Suprapubic skin (tissue), 4 donors: ENCODE results near the gene AK2. TPM values are rescaled to one million over a fixed set of nuclear protein-coding genes. Genes with fewer than 3 reads are reported as not detected.
"Not testable (repeated sequence)": the region's sequence is repeated elsewhere in the genome, so short reads cannot be mapped to it uniquely, and the experiment has no call there.

Experiments used
- DNase-seq, 2 donors: peaks; one replicate each; pipeline ENCODE4 v3.0.0-alpha.2; 2019; ENCODE audit warnings: low spot score in 2 of 2
- H3K27ac ChIP-seq: fragments of 200-600 bp; sonication (generic); one replicate; pipeline ENCODE4 v1.5.1; 2019
- H3K27me3 ChIP-seq: fragments of 200-600 bp; sonication (generic); one replicate; pipeline ENCODE4 v1.5.1; 2019
- H3K36me3 ChIP-seq: fragments of 200-600 bp; sonication (generic); one replicate; pipeline ENCODE4 v1.5.1; 2019
- H3K4me1 ChIP-seq: fragments of 200-600 bp; sonication (generic); one replicate; pipeline ENCODE4 v1.5.1; 2019
- H3K4me3 ChIP-seq: fragments of 200-600 bp; sonication (generic); one replicate; pipeline ENCODE4 v1.5.1; 2019; ENCODE audit warnings: mild to moderate bottlenecking
- H3K9me3 ChIP-seq: fragments of 200-600 bp; sonication (generic); one replicate; pipeline ENCODE4 v1.5.1; 2019
- CTCF ChIP-seq, 2 donors: fragments of 200-600 bp in 1 of 2; fragments of 450-650 bp in 1 of 2; sonication (generic) in 1 of 2; IDR thresholded peaks; one replicate each; pipeline ENCODE4 v1.5.1; 2016 to 2019; ENCODE audit warnings: antibody characterized with exemption in 2 of 2, mild to moderate bottlenecking in 1 of 2, moderate library complexity in 1 of 2
- EP300 ChIP-seq: sonication (generic); formaldehyde crosslinking; IDR thresholded peaks from one replicate; pipeline ENCODE4 v1.6.1; 2017; ENCODE audit warnings: antibody characterized with exemption
- POLR2A ChIP-seq, 2 donors: fragments of 450-650 bp; IDR thresholded peaks; one replicate each; pipeline ENCODE4 v1.6.1; 2017; ENCODE audit warnings: antibody characterized with exemption in 2 of 2, mild to moderate bottlenecking in 2 of 2, moderate library complexity in 2 of 2
- POLR2AphosphoS5 ChIP-seq, 3 donors: sonication (generic); formaldehyde crosslinking; IDR thresholded peaks; one replicate each; pipeline ENCODE4 v1.6.1; 2017; ENCODE audit warnings: antibody characterized with exemption in 3 of 3
- WGBS: methylation state at CpG from one replicate; pipeline ENCODE4 v1.1.5; 2018; 5-methylcytosine and 5-hydroxymethylcytosine counted together
- total RNA-seq, 4 donors: library from RNA; depleted of rRNA; stranded (reverse); fragments of >200 nt; gene quantifications; one replicate each; pipeline ENCODE4 v1.1.0, GENCODE V29; 2016

The AK2 gene
- total RNA-seq, 4 donors from 2014 or later: 122 to 139 (median 125) TPM

- Histone ChIP-seq H3K4me3 (no peak overlapping the region), H3K4me1 (no peaks in the 10 kb centered on the region), H3K36me3 (no peaks in the 10 kb centered on the region), H3K9me3 (no peaks in the 10 kb centered on the region), H3K27me3 (no peaks in the 10 kb centered on the region), H3K27ac (no peak overlapping the region)
- WGBS: 66% methylated on average over 4 of the region's 4 CpGs
- no peak for TF ChIP-seq CTCF (IDR thresholded peaks at IDR 0.05)
- no peak for TF ChIP-seq POLR2AphosphoS5 (IDR thresholded peaks at IDR 0.05)
- no peak for TF ChIP-seq POLR2A (IDR thresholded peaks at IDR 0.05)
- no peak for TF ChIP-seq EP300
- no peak for DNase-seq
Measured at GRCh38 chr1:33074193-33074945, 37.7 kb upstream of the AK2 start.

GRCh38 chr1:33072707-33073106, 36.0 kb upstream of the AK2 start:
- no peaks in the 10 kb centered on the region for H3K4me1 ChIP-seq
- H3K9me3 ChIP-seq: no peaks in the 10 kb centered on the region
- H3K36me3 ChIP-seq: no peaks in the 10 kb centered on the region
- no peak overlapping the region for H3K27ac ChIP-seq
- no peaks in the 10 kb centered on the region for H3K27me3 ChIP-seq
- H3K4me3 ChIP-seq: no peak overlapping the region
- DNase-seq: no peak
- TF ChIP-seq CTCF (IDR thresholded peaks at IDR 0.05) (no peak), POLR2AphosphoS5 (IDR thresholded peaks at IDR 0.05) (no peak), POLR2A (IDR thresholded peaks at IDR 0.05) (no peak), EP300 (no peak)
- WGBS: 63% methylated on average over 2 of the region's 2 CpGs

GRCh38 chr1:33070628-33071027, 33.9 kb upstream of the AK2 start:
- WGBS: 95% methylated on average over 1 of the region's 1 CpG
- TF ChIP-seq EP300: no peak
- no peak for TF ChIP-seq POLR2AphosphoS5 (IDR thresholded peaks at IDR 0.05)
- TF ChIP-seq POLR2A (IDR thresholded peaks at IDR 0.05): no peak
- TF ChIP-seq CTCF (IDR thresholded peaks at IDR 0.05): no peak
- no peaks in the 10 kb centered on the region for H3K9me3 ChIP-seq
- no peak overlapping the region for H3K27ac ChIP-seq
- DNase-seq: no peak
- H3K4me3 ChIP-seq: no peak overlapping the region
- no peaks in the 10 kb centered on the region for H3K27me3 ChIP-seq
- no peaks in the 10 kb centered on the region for H3K4me1 ChIP-seq
- no peaks in the 10 kb centered on the region for H3K36me3 ChIP-seq

GRCh38 chr1:33068108-33068507, 31.4 kb upstream of the AK2 start:
- not testable (repeated sequence) for H3K4me3 ChIP-seq, H3K36me3 ChIP-seq, H3K27me3 ChIP-seq, H3K27ac ChIP-seq, H3K4me1 ChIP-seq, DNase-seq
- H3K9me3 ChIP-seq: peaks cover 12% of the 10 kb centered on the region
- WGBS: 34% methylated on average over 2 of the region's 2 CpGs

- H3K36me3 ChIP-seq, H3K27me3 ChIP-seq, H3K27ac ChIP-seq, H3K4me1 ChIP-seq, H3K4me3 ChIP-seq, DNase-seq: not testable (repeated sequence)
- peaks cover 15% of the 10 kb centered on the region for H3K9me3 ChIP-seq
- WGBS: 93% methylated on average over 3 of the region's 3 CpGs
Measured at GRCh38 chr1:33066477-33066876, 29.8 kb upstream of the AK2 start.

- WGBS: 85% methylated on average over 10 of the region's 10 CpGs
- H3K9me3 ChIP-seq: peaks cover 15% of the 10 kb centered on the region
- TF ChIP-seq CTCF (IDR thresholded peaks at IDR 0.05) (no peak), POLR2A (IDR thresholded peaks at IDR 0.05) (no peak), POLR2AphosphoS5 (IDR thresholded peaks at IDR 0.05) (no peak), EP300 (no peak)
- H3K4me3 ChIP-seq: no peak overlapping the region
- H3K27me3 ChIP-seq: no peaks in the 10 kb centered on the region
- no peak for DNase-seq
- H3K4me1 ChIP-seq: peaks cover 10% of the 10 kb centered on the region
- no peaks in the 10 kb centered on the region for H3K36me3 ChIP-seq
- H3K27ac ChIP-seq: no peak overlapping the region
Measured at GRCh38 chr1:33065301-33065700, 28.6 kb upstream of the AK2 start.

- not testable (repeated sequence) for H3K27ac ChIP-seq, H3K4me3 ChIP-seq, DNase-seq, H3K27me3 ChIP-seq, H3K36me3 ChIP-seq
- 94% methylated on average over 9 of the region's 9 CpGs for WGBS
- peaks cover 15% of the 10 kb centered on the region for H3K9me3 ChIP-seq
- peaks cover 14% of the 10 kb centered on the region for H3K4me1 ChIP-seq
Measured at GRCh38 chr1:33064284-33064683, 27.6 kb upstream of the AK2 start.
